Measurements from ENCODE around the gene DENND1B.

Gene DENND1B

DNA sequence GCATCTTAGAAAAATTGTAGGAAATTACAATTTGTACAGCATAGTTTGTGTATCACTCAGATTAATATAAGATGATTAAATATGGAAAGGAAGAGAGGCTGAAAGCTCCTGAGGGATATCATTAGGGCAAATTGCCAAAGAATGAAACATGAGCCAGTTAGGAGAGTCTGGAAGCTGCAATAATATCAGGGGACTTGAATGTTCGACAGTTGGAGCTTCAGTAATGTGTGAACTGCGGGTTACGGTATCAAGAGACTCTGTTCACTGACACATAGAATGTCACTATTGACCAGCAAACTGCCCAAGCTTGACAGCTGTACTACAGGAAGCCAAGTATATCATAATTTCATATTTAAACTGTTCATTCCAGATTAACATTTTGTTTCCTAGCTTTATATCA is 157.2 kb downstream of the DENND1B start:
- H3K79me2 ChIP-seq (ENCODE audit: insufficient read depth, low read length): no peaks in the 10 kb centered on the region
- H3K9me2 ChIP-seq (replicated peaks; ENCODE audit: low read depth, low read length): no peaks in the 10 kb centered on the region
- H3K27me3 ChIP-seq (ENCODE audit: insufficient read depth, low read length, poor library complexity, severe bottlenecking): no peaks in the 10 kb centered on the region
- peaks cover 18% of the 10 kb centered on the region; the same call in 1 of the 2 replicates for H3K36me3 ChIP-seq (ENCODE audit: insufficient read depth, low read length)
- H3K4me1 ChIP-seq (ENCODE audit: insufficient read depth, low read length, poor library complexity, severe bottlenecking): no peaks in the 10 kb centered on the region
- no peak overlapping the region for H3K4me3 ChIP-seq (ENCODE audit: low read length, poor library complexity, severe bottlenecking)
- H3F3A ChIP-seq (ENCODE audit: low read depth): no peaks in the 10 kb centered on the region
- no peak overlapping the region for H3K4me2 ChIP-seq (ENCODE audit: low read depth, low read length, poor library complexity, severe bottlenecking)
- no peak overlapping the region for H3K9ac ChIP-seq (ENCODE audit: low read depth, low read length, poor library complexity, severe bottlenecking)
- H4K20me1 ChIP-seq (ENCODE audit: insufficient read depth, low read length, poor library complexity, severe bottlenecking): no peaks in the 10 kb centered on the region
- TF ChIP-seq, protein P1, sequence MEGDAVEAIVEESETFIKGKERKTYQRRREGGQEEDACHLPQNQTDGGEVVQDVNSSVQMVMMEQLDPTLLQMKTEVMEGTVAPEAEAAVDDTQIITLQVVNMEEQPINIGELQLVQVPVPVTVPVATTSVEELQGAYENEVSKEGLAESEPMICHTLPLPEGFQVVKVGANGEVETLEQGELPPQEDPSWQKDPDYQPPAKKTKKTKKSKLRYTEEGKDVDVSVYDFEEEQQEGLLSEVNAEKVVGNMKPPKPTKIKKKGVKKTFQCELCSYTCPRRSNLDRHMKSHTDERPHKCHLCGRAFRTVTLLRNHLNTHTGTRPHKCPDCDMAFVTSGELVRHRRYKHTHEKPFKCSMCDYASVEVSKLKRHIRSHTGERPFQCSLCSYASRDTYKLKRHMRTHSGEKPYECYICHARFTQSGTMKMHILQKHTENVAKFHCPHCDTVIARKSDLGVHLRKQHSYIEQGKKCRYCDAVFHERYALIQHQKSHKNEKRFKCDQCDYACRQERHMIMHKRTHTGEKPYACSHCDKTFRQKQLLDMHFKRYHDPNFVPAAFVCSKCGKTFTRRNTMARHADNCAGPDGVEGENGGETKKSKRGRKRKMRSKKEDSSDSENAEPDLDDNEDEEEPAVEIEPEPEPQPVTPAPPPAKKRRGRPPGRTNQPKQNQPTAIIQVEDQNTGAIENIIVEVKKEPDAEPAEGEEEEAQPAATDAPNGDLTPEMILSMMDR (conservative IDR thresholded peaks at IDR 0.05; ENCODE audit: low read length): no peak
- no peak for TF ChIP-seq EZH2phosphoT487 (IDR thresholded peaks at IDR 0.05; ENCODE audit: borderline replicate concordance)
- no peaks in the 10 kb centered on the region for H3K9me3 ChIP-seq (ENCODE audit: insufficient read depth, low read depth, low read length)
- no peak overlapping the region for H2AFZ ChIP-seq (ENCODE audit: low read length)

DNA sequence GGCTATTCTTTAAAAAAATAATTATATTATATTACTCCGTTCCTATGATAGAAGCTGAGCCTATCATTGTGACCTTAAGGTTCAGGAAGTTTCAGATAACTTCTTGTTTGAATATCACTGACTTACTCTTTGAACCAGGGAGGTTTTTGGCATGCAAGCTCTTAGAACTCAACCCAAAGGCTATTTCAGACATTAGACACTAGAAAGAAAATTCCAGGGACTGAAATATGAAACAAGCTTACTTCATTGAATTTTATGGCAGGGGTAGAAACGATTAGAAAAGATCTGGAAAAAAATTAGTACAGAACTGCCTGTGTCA is 159.6 kb downstream of the DENND1B start:
- TF ChIP-seq EZH2phosphoT487 (IDR thresholded peaks at IDR 0.05; ENCODE audit: borderline replicate concordance): no peak
- TF ChIP-seq, protein P1 (conservative IDR thresholded peaks at IDR 0.05; ENCODE audit: low read length): no peak
- no peaks in the 10 kb centered on the region for H3K79me2 ChIP-seq (ENCODE audit: insufficient read depth, low read length)
- H3K9ac ChIP-seq (ENCODE audit: low read depth, low read length, poor library complexity, severe bottlenecking): no peak overlapping the region

GRCh38 chr1:197614916-197615692 is 160.2 kb downstream of the DENND1B start:
- TF ChIP-seq EZH2phosphoT487 (IDR thresholded peaks at IDR 0.05; ENCODE audit: borderline replicate concordance): no peak
- TF ChIP-seq, protein P1 (conservative IDR thresholded peaks at IDR 0.05; ENCODE audit: low read length): peak; percentile 82
- no peaks in the 10 kb centered on the region for H3K9me3 ChIP-seq (ENCODE audit: insufficient read depth, low read depth, low read length)

More for the DNA sequence above, 159.6 kb downstream of the DENND1B start:
- no peak overlapping the region for H3K4me2 ChIP-seq (ENCODE audit: low read depth, low read length, poor library complexity, severe bottlenecking)
- H3K9me3 ChIP-seq (ENCODE audit: insufficient read depth, low read depth, low read length): no peaks in the 10 kb centered on the region
- no peak overlapping the region for H3K4me3 ChIP-seq (ENCODE audit: low read length, poor library complexity, severe bottlenecking)
- H3F3A ChIP-seq (ENCODE audit: low read depth): no peaks in the 10 kb centered on the region
- H4K20me1 ChIP-seq (ENCODE audit: insufficient read depth, low read length, poor library complexity, severe bottlenecking): no peaks in the 10 kb centered on the region
- no peaks in the 10 kb centered on the region for H3K4me1 ChIP-seq (ENCODE audit: insufficient read depth, low read length, poor library complexity, severe bottlenecking)
- H3K36me3 ChIP-seq (ENCODE audit: insufficient read depth, low read length): peaks cover 18% of the 10 kb centered on the region; the same call in 1 of the 2 replicates
- no peaks in the 10 kb centered on the region for H3K27me3 ChIP-seq (ENCODE audit: insufficient read depth, low read length, poor library complexity, severe bottlenecking)
- H2AFZ ChIP-seq (ENCODE audit: low read length): no peak overlapping the region
- no peaks in the 10 kb centered on the region for H3K9me2 ChIP-seq (replicated peaks; ENCODE audit: low read depth, low read length)

More at GRCh38 chr1:197614916-197615692, 160.2 kb downstream of the DENND1B start:
- Histone ChIP-seq H3K27me3 (ENCODE audit: insufficient read depth, low read length, poor library complexity, severe bottlenecking) (no peaks in the 10 kb centered on the region), H3F3A (ENCODE audit: low read depth) (no peaks in the 10 kb centered on the region), H4K20me1 (ENCODE audit: insufficient read depth, low read length, poor library complexity, severe bottlenecking) (no peaks in the 10 kb centered on the region), H3K4me1 (ENCODE audit: insufficient read depth, low read length, poor library complexity, severe bottlenecking) (no peaks in the 10 kb centered on the region), H3K4me2 (ENCODE audit: low read depth, low read length, poor library complexity, severe bottlenecking) (no peak overlapping the region), H3K79me2 (ENCODE audit: insufficient read depth, low read length) (no peaks in the 10 kb centered on the region), H2AFZ (ENCODE audit: low read length) (no peak overlapping the region), H3K9me2 (replicated peaks; ENCODE audit: low read depth, low read length) (no peaks in the 10 kb centered on the region), H3K4me3 (ENCODE audit: low read length, poor library complexity, severe bottlenecking) (no peak overlapping the region), H3K36me3 (ENCODE audit: insufficient read depth, low read length) (peaks cover 18% of the 10 kb centered on the region; the same call in 1 of the 2 replicates), H3K9ac (ENCODE audit: low read depth, low read length, poor library complexity, severe bottlenecking) (no peak overlapping the region)
